ENCODE data around the gene NES.

NES gene

DNA sequence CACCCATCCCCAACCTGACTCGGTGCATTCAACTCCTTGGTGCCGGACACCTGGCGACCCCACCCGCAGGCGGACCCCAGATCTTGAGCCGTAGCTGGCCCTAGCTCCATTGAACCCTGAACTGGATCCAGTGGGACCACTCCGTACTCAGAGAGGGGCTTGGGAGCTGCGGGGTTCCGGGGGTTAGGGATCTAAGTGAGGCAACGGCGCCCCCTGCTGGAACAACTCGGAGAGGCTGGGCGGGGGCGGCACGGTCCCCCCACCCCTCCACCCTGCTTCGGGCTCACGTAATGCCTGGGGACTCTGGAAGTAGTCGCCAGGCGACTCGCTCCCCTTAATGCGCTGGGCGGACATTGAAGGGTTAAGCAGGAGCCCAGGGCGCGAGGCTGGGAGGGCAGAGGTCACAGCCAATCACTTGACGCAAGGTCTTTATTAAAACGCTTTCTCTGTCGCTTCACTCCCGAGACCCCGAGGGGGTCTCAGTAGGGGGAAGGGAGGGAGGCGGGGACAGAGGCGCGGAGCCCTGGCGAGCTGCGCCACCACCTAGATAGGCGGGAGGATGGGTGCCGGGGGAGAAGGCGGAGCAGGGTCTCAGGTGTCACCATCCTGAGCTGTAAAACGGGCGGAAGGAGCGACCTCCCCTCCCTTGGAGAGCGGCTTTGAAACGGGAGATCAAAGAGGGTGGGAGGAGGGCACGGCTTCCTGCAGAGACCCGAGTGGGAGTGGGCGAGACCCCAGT, 28.9 kb upstream of the NES start (continued):
- peak; percentile 67 for TF ChIP-seq BCL11A (tag by site-specific recombination; IDR thresholded peaks at IDR 0.05; ENCODE audit: low read depth)
- TF ChIP-seq ZNF155 (tag by site-specific recombination; IDR thresholded peaks at IDR 0.05), result no peak
- TF ChIP-seq, protein P1, sequence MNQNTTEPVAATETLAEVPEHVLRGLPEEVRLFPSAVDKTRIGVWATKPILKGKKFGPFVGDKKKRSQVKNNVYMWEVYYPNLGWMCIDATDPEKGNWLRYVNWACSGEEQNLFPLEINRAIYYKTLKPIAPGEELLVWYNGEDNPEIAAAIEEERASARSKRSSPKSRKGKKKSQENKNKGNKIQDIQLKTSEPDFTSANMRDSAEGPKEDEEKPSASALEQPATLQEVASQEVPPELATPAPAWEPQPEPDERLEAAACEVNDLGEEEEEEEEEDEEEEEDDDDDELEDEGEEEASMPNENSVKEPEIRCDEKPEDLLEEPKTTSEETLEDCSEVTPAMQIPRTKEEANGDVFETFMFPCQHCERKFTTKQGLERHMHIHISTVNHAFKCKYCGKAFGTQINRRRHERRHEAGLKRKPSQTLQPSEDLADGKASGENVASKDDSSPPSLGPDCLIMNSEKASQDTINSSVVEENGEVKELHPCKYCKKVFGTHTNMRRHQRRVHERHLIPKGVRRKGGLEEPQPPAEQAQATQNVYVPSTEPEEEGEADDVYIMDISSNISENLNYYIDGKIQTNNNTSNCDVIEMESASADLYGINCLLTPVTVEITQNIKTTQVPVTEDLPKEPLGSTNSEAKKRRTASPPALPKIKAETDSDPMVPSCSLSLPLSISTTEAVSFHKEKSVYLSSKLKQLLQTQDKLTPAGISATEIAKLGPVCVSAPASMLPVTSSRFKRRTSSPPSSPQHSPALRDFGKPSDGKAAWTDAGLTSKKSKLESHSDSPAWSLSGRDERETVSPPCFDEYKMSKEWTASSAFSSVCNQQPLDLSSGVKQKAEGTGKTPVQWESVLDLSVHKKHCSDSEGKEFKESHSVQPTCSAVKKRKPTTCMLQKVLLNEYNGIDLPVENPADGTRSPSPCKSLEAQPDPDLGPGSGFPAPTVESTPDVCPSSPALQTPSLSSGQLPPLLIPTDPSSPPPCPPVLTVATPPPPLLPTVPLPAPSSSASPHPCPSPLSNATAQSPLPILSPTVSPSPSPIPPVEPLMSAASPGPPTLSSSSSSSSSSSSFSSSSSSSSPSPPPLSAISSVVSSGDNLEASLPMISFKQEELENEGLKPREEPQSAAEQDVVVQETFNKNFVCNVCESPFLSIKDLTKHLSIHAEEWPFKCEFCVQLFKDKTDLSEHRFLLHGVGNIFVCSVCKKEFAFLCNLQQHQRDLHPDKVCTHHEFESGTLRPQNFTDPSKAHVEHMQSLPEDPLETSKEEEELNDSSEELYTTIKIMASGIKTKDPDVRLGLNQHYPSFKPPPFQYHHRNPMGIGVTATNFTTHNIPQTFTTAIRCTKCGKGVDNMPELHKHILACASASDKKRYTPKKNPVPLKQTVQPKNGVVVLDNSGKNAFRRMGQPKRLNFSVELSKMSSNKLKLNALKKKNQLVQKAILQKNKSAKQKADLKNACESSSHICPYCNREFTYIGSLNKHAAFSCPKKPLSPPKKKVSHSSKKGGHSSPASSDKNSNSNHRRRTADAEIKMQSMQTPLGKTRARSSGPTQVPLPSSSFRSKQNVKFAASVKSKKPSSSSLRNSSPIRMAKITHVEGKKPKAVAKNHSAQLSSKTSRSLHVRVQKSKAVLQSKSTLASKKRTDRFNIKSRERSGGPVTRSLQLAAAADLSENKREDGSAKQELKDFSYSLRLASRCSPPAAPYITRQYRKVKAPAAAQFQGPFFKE (tag by site-specific recombination; IDR thresholded peaks at IDR 0.05; ENCODE audit: borderline replicate concordance), result peak; percentile 58; the same call in 1 of the 2 replicates
- TF ChIP-seq ZFP41 (tag by site-specific recombination; IDR thresholded peaks at IDR 0.05; ENCODE audit: borderline replicate concordance), result no peak
- peak; percentile 63 for TF ChIP-seq BCL11B (tag by site-specific recombination; IDR thresholded peaks at IDR 0.05; ENCODE audit: low read depth)
- TF ChIP-seq HOXA7 (CRISPR knock-in tag; IDR thresholded peaks at IDR 0.05; ENCODE audit: borderline replicate concordance), result no peak
- no peak for TF ChIP-seq YY2 (tag by site-specific recombination; IDR thresholded peaks at IDR 0.05)
- TF ChIP-seq, protein P2, sequence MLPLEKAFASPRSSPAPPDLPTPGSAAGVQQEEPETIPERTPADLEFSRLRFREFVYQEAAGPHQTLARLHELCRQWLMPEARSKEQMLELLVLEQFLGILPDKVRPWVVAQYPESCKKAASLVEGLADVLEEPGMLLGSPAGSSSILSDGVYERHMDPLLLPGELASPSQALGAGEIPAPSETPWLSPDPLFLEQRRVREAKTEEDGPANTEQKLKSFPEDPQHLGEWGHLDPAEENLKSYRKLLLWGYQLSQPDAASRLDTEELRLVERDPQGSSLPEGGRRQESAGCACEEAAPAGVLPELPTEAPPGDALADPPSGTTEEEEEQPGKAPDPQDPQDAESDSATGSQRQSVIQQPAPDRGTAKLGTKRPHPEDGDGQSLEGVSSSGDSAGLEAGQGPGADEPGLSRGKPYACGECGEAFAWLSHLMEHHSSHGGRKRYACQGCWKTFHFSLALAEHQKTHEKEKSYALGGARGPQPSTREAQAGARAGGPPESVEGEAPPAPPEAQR (tag by site-specific recombination; IDR thresholded peaks at IDR 0.05), result no peak
- peak; percentile 98 for TF ChIP-seq KLF8 (tag by site-specific recombination; IDR thresholded peaks at IDR 0.05)
- no peak for TF ChIP-seq ZNF792 (tag by site-specific recombination; IDR thresholded peaks at IDR 0.05)
- TF ChIP-seq, protein P3, sequence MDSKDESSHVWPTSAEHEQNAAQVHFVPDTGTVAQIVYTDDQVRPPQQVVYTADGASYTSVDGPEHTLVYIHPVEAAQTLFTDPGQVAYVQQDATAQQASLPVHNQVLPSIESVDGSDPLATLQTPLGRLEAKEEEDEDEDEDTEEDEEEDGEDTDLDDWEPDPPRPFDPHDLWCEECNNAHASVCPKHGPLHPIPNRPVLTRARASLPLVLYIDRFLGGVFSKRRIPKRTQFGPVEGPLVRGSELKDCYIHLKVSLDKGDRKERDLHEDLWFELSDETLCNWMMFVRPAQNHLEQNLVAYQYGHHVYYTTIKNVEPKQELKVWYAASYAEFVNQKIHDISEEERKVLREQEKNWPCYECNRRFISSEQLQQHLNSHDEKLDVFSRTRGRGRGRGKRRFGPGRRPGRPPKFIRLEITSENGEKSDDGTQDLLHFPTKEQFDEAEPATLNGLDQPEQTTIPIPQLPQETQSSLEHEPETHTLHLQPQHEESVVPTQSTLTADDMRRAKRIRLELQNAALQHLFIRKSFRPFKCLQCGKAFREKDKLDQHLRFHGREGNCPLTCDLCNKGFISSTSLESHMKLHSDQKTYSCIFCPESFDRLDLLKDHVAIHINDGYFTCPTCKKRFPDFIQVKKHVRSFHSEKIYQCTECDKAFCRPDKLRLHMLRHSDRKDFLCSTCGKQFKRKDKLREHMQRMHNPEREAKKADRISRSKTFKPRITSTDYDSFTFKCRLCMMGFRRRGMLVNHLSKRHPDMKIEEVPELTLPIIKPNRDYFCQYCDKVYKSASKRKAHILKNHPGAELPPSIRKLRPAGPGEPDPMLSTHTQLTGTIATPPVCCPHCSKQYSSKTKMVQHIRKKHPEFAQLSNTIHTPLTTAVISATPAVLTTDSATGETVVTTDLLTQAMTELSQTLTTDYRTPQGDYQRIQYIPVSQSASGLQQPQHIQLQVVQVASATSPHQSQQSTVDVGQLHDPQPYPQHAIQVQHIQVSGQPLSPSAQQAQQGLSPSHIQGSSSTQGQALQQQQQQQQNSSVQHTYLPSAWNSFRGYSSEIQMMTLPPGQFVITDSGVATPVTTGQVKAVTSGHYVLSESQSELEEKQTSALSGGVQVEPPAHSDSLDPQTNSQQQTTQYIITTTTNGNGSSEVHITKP (tag by site-specific recombination; IDR thresholded peaks at IDR 0.05), result peak; percentile 49; the same call in 1 of the 2 replicates
- TF ChIP-seq ZNF768 (tag by site-specific recombination; IDR thresholded peaks at IDR 0.05), result no peak
- TF ChIP-seq ZNF830 (tag by site-specific recombination; IDR thresholded peaks at IDR 0.05; ENCODE audit: low read depth), result no peak
- TF ChIP-seq ZNF341 (tag by site-specific recombination; IDR thresholded peaks at IDR 0.05; ENCODE audit: low read depth), result peak; percentile 31; the same call in 1 of the 2 replicates
- TF ChIP-seq, protein P4, sequence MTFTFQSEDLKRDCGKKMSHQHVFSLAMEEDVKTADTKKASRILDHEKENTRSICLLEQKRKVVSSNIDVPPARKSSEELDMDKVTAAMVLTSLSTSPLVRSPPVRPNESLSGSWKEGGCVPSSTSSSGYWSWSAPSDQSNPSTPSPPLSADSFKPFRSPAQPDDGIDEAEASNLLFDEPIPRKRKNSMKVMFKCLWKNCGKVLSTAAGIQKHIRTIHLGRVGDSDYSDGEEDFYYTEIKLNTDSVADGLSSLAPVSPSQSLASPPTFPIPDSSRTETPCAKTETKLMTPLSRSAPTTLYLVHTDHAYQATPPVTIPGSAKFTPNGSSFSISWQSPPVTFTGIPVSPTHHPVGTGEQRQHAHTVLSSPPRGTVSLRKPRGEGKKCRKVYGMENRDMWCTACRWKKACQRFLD (tag by site-specific recombination; IDR thresholded peaks at IDR 0.05), result no peak
- TF ChIP-seq ZFHX2 (tag by site-specific recombination; conservative IDR thresholded peaks at IDR 0.05), result peak; percentile 93
- TF ChIP-seq ZNF514 (tag by site-specific recombination; IDR thresholded peaks at IDR 0.05), result no peak
- no peak for TF ChIP-seq ZNF670 (tag by site-specific recombination; IDR thresholded peaks at IDR 0.05; ENCODE audit: low read depth)
- no peak for TF ChIP-seq ZNF777 (tag by site-specific recombination; IDR thresholded peaks at IDR 0.05; ENCODE audit: borderline replicate concordance)
- 0 out of 2 replicates have a peak, but pooled peaks have one; percentile 7 for TF ChIP-seq ZNF157 (tag by site-specific recombination; IDR thresholded peaks at IDR 0.05)
- no peak for TF ChIP-seq ZNF571 (tag by site-specific recombination; IDR thresholded peaks at IDR 0.05)
- no peak for TF ChIP-seq ZNF677 (tag by site-specific recombination; IDR thresholded peaks at IDR 0.05)
- peak; percentile 45; the same call in 1 of the 2 replicates for TF ChIP-seq TRIM28 (IDR thresholded peaks at IDR 0.05; ENCODE audit: borderline replicate concordance, low read length)
- TF ChIP-seq ZNF558 (tag by site-specific recombination; IDR thresholded peaks at IDR 0.05), result no peak
- TF ChIP-seq ZNF16 (tag by site-specific recombination; IDR thresholded peaks at IDR 0.05; ENCODE audit: low read depth), result no peak

Measured in HEK293 (cell line).